GM19438 (cell line): ENCODE data around the gene MNAT1.

Experiments
- ATAC-seq: cut with Tn5 transposase; IDR thresholded peaks from one replicate; pipeline ENCODE4 v1.9.1; 2021; ENCODE audit warnings: low read depth; ENCODE audit not compliant: unreplicated experiment

The MNAT1 gene

GRCh38 chr14:61003571-61003970 lies 269.0 kb downstream of the MNAT1 start:
- ATAC-seq: no peak

GRCh38 chr14:61019537-61019936 lies 285.0 kb downstream of the MNAT1 start:
- ATAC-seq: no peak
